ENCODE results near the gene RFX4. TPM values are rescaled to one million over a fixed set of nuclear protein-coding genes. Genes with fewer than 3 reads are reported as not detected.
A peak's percentile ranks its signal among the peaks of the same experiment; 100 is the strongest.

Gene RFX4
- total and polyA plus RNA-seq, 2 of the 13 experiments (the other 11 are each of a cell fraction or from before 2014, with no cell fraction given) = not detected

DNA sequence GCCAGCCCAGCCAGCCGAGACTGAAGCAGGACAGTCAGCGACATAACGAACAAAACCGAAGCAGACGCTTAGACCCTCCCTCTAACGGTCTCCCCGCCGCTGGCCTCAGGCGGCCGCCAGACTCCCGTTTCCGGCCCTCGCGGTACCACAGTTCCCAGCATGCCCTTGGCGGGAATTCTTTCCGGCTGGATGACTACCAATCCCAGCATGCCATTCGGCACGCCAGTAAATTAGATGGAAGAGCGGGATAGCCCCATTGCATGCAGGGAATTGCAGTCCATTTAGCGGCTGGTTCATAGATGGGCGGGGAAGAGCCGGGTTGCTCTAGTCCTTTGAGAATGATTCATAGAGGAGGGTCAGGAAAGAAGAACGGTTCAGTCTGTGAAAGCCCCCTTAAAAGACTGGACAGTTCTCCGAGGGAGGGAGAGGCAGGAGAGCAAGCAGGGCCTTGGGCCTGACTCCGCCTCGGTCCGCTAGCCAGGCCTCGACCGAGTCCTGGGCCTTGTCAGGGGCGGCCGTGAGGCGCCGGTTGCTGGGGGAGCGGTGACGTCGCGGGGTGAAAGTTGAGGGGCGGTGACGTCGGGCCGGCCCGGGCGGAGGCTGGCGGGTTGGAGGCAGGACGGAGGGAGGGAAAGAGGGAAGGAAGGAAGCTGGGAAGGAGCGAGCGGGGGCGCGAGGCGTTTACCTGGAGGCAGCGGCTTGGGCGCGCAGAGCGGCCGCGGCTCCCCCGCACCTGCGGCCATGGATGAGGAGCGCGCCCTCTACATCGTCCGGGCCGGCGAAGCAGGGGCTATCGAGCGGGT, 191.4 kb downstream of the RFX4 start, which contains the start of gene RIC8B (continued):
- TF ChIP-seq, protein P1, sequence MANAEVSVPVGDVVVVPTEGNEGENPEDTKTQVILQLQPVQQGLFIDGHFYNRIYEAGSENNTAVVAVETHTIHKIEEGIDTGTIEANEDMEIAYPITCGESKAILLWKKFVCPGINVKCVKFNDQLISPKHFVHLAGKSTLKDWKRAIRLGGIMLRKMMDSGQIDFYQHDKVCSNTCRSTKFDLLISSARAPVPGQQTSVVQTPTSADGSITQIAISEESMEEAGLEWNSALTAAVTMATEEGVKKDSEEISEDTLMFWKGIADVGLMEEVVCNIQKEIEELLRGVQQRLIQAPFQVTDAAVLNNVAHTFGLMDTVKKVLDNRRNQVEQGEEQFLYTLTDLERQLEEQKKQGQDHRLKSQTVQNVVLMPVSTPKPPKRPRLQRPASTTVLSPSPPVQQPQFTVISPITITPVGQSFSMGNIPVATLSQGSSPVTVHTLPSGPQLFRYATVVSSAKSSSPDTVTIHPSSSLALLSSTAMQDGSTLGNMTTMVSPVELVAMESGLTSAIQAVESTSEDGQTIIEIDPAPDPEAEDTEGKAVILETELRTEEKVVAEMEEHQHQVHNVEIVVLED (CRISPR knock-in tag; IDR thresholded peaks at IDR 0.05; ENCODE audit: borderline replicate concordance) = peak; percentile 92
- TF ChIP-seq NFE2 (CRISPR knock-in tag; IDR thresholded peaks at IDR 0.05) (no peak), ZMYM2 (CRISPR knock-in tag; IDR thresholded peaks at IDR 0.05) (no peak), ZNF382 (CRISPR knock-in tag; IDR thresholded peaks at IDR 0.05; ENCODE audit: borderline replicate concordance) (no peak), ZNF253 (CRISPR knock-in tag; IDR thresholded peaks at IDR 0.05; ENCODE audit: borderline replicate concordance) (no peak), RFX3 (CRISPR knock-in tag; IDR thresholded peaks at IDR 0.05) (peak; percentile 58; the same call in 1 of the 2 replicates), ZNF572 (CRISPR knock-in tag; IDR thresholded peaks at IDR 0.05) (no peak), ZNF879 (CRISPR knock-in tag; IDR thresholded peaks at IDR 0.05) (peak; percentile 87; the same call in 1 of the 2 replicates), ZFAT (CRISPR knock-in tag; conservative IDR thresholded peaks at IDR 0.05) (no peak), NR2F6 (IDR thresholded peaks at IDR 0.05) (no peak), NR2F6 (CRISPR knock-in tag; IDR thresholded peaks at IDR 0.05) (no peak; the same call in 1 of the 2 replicates), ZNF747 (CRISPR knock-in tag; IDR thresholded peaks at IDR 0.05; ENCODE audit: borderline replicate concordance) (0 out of 2 replicates have a peak, but pooled peaks have one; percentile 21), MAFK (conservative IDR thresholded peaks at IDR 0.05 in 1 of 2, IDR thresholded peaks at IDR 0.05 in 1 of 2; ENCODE audit: low read length in 2 of 2) (no peak), RBM39 (IDR thresholded peaks at IDR 0.05; ENCODE audit: low read depth, low read length, poor library complexity, severe bottlenecking) (no peak), ERF (CRISPR knock-in tag; IDR thresholded peaks at IDR 0.05) (peak; percentile 88)
- TF ChIP-seq, protein P2, sequence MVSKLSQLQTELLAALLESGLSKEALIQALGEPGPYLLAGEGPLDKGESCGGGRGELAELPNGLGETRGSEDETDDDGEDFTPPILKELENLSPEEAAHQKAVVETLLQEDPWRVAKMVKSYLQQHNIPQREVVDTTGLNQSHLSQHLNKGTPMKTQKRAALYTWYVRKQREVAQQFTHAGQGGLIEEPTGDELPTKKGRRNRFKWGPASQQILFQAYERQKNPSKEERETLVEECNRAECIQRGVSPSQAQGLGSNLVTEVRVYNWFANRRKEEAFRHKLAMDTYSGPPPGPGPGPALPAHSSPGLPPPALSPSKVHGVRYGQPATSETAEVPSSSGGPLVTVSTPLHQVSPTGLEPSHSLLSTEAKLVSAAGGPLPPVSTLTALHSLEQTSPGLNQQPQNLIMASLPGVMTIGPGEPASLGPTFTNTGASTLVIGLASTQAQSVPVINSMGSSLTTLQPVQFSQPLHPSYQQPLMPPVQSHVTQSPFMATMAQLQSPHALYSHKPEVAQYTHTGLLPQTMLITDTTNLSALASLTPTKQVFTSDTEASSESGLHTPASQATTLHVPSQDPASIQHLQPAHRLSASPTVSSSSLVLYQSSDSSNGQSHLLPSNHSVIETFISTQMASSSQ (IDR thresholded peaks at IDR 0.05; ENCODE audit: low read depth) = no peak
- TF ChIP-seq, protein P2 (CRISPR knock-in tag; IDR thresholded peaks at IDR 0.05; ENCODE audit: borderline replicate concordance) = peak; percentile 50; the same call in 1 of the 2 replicates
- TF ChIP-seq, protein P3, sequence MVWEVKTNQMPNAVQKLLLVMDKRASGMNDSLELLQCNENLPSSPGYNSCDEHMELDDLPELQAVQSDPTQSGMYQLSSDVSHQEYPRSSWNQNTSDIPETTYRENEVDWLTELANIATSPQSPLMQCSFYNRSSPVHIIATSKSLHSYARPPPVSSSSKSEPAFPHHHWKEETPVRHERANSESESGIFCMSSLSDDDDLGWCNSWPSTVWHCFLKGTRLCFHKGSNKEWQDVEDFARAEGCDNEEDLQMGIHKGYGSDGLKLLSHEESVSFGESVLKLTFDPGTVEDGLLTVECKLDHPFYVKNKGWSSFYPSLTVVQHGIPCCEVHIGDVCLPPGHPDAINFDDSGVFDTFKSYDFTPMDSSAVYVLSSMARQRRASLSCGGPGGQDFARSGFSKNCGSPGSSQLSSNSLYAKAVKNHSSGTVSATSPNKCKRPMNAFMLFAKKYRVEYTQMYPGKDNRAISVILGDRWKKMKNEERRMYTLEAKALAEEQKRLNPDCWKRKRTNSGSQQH (CRISPR knock-in tag; IDR thresholded peaks at IDR 0.05; ENCODE audit: low read depth) = peak; percentile 29; the same call in 1 of the 2 replicates
- TF ChIP-seq, protein P4, sequence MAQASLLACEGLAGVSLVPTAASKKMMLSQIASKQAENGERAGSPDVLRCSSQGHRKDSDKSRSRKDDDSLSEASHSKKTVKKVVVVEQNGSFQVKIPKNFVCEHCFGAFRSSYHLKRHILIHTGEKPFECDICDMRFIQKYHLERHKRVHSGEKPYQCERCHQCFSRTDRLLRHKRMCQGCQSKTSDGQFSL (CRISPR knock-in tag; IDR thresholded peaks at IDR 0.05) = no peak
- TF ChIP-seq, protein P5, sequence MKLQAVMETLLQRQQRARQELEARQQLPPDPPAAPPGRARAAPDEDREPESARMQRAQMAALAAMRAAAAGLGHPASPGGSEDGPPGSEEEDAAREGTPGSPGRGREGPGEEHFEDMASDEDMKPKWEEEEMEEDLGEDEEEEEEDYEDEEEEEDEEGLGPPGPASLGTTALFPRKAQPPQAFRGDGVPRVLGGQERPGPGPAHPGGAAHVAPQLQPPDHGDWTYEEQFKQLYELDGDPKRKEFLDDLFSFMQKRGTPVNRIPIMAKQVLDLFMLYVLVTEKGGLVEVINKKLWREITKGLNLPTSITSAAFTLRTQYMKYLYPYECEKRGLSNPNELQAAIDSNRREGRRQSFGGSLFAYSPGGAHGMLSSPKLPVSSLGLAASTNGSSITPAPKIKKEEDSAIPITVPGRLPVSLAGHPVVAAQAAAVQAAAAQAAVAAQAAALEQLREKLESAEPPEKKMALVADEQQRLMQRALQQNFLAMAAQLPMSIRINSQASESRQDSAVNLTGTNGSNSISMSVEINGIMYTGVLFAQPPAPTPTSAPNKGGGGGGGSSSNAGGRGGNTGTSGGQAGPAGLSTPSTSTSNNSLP (IDR thresholded peaks at IDR 0.05; ENCODE audit: low read depth, low read length) = peak; percentile 68; the same call in 1 of the 2 replicates
